OCI-LY7 (cell line): ENCODE data around the gene INTS7.

Experiments
- EZH2phosphoT487 ChIP-seq: fragments of 200-600 bp; sonication (generic); IDR thresholded peaks from 2 replicates; pipeline ENCODE4 v1.6.1; 2018; ENCODE audit warnings: low read depth, borderline replicate concordance, mild to moderate bottlenecking, mixed run types, antibody characterized with exemption, low read length, moderate library complexity, mixed read lengths
- TF ChIP-seq, protein P1 (sequence below): fragments of 200-600 bp; sonication (generic); conservative IDR thresholded peaks from 2 replicates; pipeline ENCODE4 v1.5.1; 2014; ENCODE audit warnings: mild to moderate bottlenecking, antibody characterized with exemption, low read length, moderate library complexity, mixed read lengths

DNA sequence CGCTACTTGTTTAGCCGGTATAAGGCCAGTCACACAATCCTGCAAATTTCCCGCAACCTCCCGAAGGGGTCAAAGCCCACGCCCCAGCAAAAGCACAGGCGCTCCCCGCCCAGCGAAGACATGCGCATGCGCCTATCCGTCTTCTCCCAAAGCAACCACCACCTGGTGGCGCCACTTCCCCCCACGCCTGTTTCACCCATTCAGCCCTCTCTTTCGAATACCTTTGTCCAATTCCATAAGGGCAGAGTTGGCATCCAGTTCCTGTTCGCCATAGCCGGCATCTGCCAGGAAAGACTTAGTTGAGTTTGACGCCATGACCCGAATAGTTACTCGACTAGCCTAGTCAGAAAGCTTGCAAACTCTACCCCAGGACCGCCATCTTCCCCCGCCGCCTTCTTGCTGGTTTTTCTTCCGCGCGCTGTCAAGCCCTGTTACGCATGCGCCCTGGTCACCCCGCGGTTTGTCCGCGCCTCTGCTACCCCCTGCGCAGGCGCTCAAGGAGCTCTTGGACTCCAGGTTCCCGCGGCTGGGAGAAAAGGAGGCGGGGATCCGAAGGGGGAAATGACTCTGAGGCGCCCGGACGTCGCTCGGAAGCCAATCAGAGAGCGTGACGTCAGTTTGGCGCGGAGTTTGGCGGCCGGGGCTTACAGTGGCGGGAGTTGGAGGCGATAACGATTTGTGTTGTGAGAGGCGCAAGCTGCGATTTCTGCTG is at the start of gene INTS7, which contains the start of gene DTL:
- TF ChIP-seq, protein P1, sequence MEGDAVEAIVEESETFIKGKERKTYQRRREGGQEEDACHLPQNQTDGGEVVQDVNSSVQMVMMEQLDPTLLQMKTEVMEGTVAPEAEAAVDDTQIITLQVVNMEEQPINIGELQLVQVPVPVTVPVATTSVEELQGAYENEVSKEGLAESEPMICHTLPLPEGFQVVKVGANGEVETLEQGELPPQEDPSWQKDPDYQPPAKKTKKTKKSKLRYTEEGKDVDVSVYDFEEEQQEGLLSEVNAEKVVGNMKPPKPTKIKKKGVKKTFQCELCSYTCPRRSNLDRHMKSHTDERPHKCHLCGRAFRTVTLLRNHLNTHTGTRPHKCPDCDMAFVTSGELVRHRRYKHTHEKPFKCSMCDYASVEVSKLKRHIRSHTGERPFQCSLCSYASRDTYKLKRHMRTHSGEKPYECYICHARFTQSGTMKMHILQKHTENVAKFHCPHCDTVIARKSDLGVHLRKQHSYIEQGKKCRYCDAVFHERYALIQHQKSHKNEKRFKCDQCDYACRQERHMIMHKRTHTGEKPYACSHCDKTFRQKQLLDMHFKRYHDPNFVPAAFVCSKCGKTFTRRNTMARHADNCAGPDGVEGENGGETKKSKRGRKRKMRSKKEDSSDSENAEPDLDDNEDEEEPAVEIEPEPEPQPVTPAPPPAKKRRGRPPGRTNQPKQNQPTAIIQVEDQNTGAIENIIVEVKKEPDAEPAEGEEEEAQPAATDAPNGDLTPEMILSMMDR: peak; percentile 90
- TF ChIP-seq EZH2phosphoT487: no peak
